AG04449 (cell line): Measurements from ENCODE around the gene ESR2.

Source experiments
- CTCF ChIA-PET: fragments of 350-600 bp; formaldehyde crosslinking; extraction: SDS; loops from one replicate; lab custom pipeline; 2021; ENCODE audit warnings: antibody characterized with exemption; lab: Yijun Ruan, JAX
- POLR2A ChIA-PET: fragments of 400-600, 350-600 bp; formaldehyde crosslinking; extraction: SDS; loops from one replicate; lab custom pipeline; 2020; ENCODE audit warnings: antibody characterized with exemption, inconsistent platforms; lab: Yijun Ruan, JAX
- DNase-seq: peaks from one replicate; pipeline ENCODE4 v3.0.0-alpha.2; 2010; ENCODE audit warnings: low read depth, low spot score
- H3K4me3 ChIP-seq: 2 replicates; pipeline ENCODE4 v1.5.1; 2011; ENCODE audit warnings: low read depth, mild to moderate bottlenecking, control low read depth, low read length
- TF ChIP-seq, protein P1 (sequence below): IDR thresholded peaks from one replicate; pipeline ENCODE4 v1.5.1; 2011; ENCODE audit warnings: mild to moderate bottlenecking, moderate library complexity, low read length, control low read depth, inconsistent platforms; ENCODE audit not compliant: insufficient read depth; ENCODE audit errors: missing control alignments

The ESR2 gene

DNA sequence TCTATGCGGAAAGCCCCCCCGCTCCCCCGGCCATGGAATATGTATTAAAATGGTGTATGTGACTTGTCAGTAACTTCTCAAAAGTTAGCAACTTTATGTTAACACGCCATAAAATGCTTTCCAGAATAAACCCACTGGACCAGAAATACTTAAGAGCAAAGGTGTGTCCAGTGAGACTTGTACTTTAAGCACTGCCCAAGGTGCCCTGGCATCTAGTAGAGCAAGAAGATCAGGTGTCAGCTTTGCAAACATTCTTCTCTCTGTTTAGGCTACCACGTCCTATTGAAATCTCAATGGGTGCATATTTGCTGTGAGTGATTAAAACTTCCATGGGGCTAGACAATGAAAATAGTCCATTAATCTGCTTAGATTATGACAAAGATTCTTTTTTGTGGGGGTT, 201.2 kb downstream of the ESR2 start:
- H3K4me3 ChIP-seq: no peak overlapping the region
- no peak for DNase-seq
- POLR2A ChIA-PET: no interaction called here
- TF ChIP-seq, protein P1, sequence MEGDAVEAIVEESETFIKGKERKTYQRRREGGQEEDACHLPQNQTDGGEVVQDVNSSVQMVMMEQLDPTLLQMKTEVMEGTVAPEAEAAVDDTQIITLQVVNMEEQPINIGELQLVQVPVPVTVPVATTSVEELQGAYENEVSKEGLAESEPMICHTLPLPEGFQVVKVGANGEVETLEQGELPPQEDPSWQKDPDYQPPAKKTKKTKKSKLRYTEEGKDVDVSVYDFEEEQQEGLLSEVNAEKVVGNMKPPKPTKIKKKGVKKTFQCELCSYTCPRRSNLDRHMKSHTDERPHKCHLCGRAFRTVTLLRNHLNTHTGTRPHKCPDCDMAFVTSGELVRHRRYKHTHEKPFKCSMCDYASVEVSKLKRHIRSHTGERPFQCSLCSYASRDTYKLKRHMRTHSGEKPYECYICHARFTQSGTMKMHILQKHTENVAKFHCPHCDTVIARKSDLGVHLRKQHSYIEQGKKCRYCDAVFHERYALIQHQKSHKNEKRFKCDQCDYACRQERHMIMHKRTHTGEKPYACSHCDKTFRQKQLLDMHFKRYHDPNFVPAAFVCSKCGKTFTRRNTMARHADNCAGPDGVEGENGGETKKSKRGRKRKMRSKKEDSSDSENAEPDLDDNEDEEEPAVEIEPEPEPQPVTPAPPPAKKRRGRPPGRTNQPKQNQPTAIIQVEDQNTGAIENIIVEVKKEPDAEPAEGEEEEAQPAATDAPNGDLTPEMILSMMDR: no peak
- CTCF ChIA-PET: no interaction called here

DNA sequence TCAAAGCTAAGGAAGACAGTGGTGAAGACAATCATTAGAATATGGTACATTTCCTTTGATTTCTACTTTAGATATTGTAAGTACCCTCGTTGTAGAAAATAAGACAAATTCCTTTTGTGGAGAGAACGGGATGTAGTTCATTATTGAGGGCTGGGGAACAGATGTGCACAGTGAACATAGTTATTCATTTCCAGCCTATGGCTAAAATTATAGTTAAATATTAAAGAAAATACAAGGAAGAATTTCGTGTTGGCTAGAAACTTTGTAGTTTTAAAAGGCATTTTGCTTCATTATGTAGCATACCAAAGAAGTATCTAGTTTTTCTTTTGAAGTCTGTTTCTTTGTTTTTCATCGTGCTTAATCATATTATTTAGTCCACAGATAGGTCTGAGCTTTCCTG, 201.8 kb downstream of the ESR2 start:
- ChIA-PET CTCF (no interaction called here), POLR2A (no interaction called here)
- H3K4me3 ChIP-seq: no peak overlapping the region
- TF ChIP-seq, protein P1: no peak
- no peak for DNase-seq

DNA sequence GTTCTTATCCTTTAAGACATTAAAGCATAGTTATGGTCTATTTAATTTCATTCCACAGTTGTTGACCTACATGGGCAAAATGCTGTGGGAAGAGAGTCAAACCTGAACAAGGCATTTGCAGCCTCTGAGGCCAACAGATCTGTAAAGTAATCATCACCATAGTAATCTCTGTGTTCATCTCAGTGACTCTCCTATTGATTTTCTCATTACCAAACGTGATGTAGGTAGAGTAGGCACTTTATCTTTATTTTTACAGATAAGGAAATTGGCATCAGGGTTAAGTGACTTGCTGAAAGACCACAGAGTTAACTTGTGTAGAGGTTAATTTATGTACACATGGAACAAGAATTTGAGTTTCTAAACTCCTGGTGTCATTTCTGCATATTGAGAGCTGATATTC, 203.0 kb downstream of the ESR2 start:
- TF ChIP-seq, protein P1: no peak
- POLR2A ChIA-PET: no interaction called here
- DNase-seq: no peak
- CTCF ChIA-PET: no interaction called here
- H3K4me3 ChIP-seq: no peak overlapping the region

DNA sequence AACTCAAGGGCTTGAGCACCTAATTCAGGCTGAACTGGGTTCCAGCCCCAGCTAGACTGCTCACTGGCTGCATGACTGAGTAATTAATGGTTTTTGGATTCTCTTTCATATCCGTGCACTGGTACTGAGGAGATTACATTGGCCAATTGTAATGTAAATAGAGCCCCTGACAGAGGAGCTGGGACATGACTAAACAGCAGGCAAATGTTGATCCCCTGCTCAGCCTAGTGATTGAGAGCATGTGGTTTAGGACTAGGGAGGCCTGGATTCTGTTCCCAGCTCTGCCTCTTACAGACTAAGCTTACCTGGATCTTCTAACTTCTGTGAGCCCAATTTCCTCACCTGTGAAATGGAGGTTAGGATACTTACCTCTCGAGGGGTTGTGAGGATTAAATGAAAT, 204.3 kb downstream of the ESR2 start:
- DNase-seq: no peak
- POLR2A ChIA-PET: no interaction called here
- TF ChIP-seq, protein P1: no peak
- CTCF ChIA-PET: no interaction called here
- H3K4me3 ChIP-seq: no peak overlapping the region

DNA sequence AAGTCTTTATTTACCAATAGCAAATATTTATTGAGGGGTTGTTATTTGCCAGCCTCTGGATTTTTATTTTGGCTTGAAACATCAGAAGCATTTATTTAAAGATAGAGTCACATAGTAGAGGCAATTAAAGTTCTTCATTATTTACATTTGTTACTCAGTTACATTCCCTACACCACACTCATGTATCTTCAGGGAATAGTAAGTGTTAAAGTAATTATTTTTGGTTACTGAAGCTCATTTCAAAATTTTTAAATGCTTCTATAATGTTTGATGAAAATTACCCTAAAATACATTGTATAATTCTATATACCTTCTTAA, 205.6 kb downstream of the ESR2 start:
- TF ChIP-seq, protein P1: no peak
- no peak overlapping the region for H3K4me3 ChIP-seq
- CTCF ChIA-PET: interaction anchor here (1.1 to 1.5 kb wide), 2 partner anchors 11 to 335 kb away, joined by 3 to 5 read pairs; no protein-coding TSS in a partner anchor
- POLR2A ChIA-PET: no interaction called here
- no peak for DNase-seq

DNA sequence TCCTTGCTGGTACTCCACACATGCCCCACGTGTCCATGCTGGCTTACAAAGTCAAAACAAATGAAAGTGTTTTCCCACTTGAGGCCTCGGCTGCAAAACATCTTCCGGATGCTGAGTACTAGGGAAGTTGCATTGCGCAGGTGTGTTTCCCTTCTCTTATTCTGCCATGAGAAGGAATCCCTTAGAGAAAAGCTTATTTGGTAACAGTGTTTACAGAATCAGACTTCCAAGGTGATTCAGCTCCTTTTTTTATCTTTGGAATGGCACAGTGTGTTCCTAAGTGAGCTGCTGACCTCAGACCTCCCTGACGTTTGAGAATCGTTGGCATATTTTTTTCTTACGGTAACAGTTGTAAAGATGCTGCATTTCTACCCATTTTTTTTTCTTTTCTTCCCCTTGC, 211.3 kb downstream of the ESR2 start:
- TF ChIP-seq, protein P1: no peak
- POLR2A ChIA-PET: no interaction called here
- DNase-seq: no peak
- CTCF ChIA-PET: interaction anchor here (0.9 kb wide), 1 partner anchor 13 kb away, joined by 3 read pairs; no protein-coding TSS in a partner anchor
- no peak overlapping the region for H3K4me3 ChIP-seq
